NCI-H1694 (cell line): Measurements from ENCODE around the gene KDELR3.

Source experiments
- DNase-seq: peaks from one replicate; lab custom pipeline; 2025; lab: John Stamatoyannopoulos, UW

Gene KDELR3

GRCh38 chr22:38440747-38441350 is 27.0 kb upstream of the KDELR3 start:
- DNase-seq = no peak

DNA sequence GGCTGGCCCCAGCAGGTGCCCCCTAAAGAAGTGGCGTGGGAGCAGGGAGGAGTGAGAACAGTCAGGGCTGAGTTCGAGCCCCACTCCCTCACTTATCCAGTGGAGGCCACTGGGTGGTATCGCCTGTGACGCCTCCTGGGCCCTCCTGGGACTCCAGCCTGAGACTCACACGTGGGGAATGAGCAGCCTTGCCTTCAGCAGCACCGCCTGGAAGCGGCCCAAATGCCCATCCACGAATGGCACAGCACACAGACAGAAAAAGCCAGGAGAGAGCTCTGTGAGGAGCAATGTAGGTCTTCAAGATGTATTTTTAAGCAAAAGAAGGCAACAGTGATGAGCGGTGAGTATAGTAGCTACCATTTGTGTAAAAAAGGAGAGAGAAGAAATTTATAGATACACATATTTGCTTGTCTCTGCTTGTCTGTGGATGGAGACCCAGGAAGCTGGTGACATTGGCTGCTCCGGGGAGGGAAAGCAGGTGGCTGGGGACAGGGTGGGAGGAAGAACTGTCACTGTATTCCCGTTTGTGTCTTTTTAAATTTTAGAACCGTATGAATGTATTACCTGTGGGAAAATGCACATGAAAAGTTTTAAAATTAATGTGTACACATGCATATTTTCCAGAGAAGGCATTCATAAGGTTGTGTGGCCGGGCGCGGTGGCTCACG is 26.1 kb upstream of the KDELR3 start:
- DNase-seq = no peak

DNA sequence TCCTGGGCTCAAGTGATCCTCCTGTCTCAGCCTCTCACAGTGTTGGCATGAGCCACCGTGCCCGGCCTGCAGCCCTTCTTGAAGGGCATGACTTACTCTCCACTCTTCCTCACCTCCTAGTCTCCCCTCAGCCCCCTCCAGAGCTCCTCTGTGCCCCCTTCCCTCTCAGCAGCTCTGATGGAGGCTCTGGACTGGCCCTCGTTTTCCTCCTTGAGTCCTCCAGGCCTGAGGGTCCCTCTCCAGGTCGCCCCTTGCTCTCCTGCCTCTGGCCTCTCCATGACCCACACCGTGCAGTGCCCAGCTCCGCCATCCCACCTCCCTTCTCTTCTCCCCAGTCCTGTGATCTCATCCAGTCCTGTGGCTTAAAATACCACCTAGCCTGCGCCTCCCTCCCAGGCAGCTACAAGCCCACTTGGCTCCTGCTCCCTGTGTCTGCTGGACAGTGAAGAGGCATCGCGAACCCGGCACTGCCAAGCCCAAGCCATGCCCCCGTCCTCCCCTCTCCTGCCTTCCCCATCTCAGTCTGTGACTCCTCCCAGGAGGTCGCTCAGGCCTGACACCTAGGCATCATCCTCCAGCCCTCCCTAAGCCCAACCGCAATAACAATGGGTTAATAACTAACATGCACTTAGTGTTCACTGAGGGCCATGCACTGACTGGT is 24.8 kb upstream of the KDELR3 start:
- no peak for DNase-seq

- DNase-seq = no peak
These were observed 24.0 kb upstream of the KDELR3 start for GRCh38 chr22:38443628-38444521.

DNA sequence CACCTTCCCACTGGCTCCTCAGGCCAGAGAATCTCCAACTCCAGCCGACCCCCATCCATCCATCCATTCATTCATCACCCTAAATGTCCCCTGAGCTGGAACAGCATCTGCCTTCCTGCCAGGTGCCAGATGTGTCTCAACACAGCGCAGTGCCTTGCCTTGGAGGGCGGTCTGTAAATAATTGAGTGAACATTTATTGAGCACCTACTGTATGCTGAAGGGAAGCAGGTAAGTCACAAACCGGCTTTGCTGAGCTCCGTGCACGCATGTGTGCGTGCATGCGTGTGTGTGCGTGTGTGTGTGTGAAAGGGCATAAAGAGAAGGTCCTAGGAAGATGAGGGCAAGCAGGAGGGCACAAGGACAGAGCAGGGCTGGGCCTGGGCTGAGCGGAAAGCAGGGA is 23.1 kb upstream of the KDELR3 start:
- no peak for DNase-seq

DNA sequence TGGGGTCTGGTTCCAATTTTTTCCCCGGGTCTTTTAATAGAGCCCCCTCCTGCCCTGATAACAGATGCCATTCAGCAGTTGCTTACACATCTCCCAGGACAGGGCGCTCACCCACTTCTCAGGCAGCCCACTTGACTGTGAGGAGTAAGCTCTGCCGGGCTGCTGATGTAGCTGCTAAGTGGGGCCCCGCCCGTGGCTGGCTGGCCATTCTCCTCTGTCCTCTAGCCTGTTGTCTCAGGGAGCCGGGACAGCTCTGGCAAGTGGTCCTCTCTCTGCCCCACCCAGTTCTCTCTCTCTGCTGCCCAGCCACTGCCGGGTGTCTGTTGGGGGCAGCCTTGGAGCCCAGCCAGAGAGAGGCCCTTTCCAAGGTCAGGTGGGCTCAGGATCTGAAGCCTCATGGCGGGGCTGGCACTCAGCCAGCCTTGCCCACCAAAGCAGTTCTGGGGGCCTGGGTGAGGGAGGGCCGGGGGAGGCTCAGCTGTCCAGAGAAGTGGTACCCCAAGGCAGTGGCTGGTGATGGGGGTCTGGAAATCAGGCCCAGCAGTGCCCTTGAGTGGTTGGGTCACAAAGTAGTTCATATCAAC is 21.8 kb upstream of the KDELR3 start:
- no peak for DNase-seq

DNA sequence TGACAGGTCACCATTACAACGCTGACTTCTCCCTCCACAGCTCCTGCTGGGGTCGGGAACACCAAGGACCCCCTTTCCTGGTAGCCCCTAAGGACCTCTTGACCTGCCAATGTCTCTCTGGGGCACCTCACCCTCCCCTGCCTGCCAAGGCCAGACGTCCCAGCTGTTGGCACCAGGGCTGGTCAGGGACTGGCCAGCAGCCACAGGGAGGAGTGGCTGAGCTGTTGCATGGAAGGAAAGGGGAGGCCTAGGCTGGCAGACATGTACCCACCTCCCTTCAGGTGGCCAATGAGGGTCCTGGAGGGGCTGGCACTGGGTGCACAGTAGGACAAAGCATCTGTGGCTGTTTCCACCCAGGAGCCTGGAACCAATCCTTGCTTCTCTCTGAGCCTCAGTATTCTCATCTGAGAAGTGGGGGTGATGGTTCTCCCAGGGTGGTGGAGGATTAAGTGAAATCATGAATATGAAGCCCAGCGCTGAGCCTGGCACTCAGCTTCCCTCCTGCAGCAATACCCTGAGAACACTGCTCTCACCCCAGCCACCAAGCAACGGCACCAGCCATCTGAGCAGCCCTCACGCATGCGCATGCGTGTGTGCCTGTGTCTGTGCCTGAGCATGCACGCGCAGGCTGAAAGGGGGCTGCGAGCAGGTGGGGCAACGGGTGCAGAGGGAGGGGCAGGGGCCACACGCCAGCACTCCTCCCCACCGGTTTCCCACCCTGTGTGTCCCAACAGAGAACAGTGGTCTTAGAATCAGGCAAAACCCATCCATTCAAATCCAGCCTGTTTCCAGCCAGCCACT is 18.8 kb upstream of the KDELR3 start:
- no peak for DNase-seq

- DNase-seq = no peak
These were observed 18.1 kb upstream of the KDELR3 start for GRCh38 chr22:38449776-38450175.

DNA sequence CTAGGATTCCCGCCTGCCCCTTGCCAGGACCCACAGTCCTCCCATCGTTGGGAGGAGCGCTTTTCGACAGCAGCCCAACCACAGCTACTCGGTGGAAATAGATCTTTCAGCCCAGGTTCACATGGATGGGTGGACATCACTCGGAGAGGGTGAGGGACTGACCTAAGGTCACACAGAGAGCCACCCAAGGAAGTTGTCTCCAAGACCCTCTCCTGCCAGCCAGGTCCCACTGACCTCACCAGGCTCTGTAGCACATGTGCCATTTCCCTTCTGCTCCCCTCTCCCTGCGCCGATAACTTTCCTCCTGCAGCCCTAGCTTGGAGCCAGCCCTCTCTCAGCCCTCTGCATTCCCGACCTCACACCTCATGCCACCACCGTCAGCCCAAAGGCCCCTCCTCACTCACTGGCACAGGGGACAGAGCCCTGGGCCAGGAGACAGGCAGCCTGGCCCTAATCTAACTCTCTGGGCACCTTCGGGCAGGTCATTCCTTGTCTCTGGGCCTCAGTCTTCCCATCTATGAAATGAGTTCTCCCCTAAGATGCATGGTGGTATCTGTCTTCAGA is 17.6 kb upstream of the KDELR3 start:
- DNase-seq = no peak

GRCh38 chr22:38451404-38451803 is 16.5 kb upstream of the KDELR3 start:
- no peak for DNase-seq

DNA sequence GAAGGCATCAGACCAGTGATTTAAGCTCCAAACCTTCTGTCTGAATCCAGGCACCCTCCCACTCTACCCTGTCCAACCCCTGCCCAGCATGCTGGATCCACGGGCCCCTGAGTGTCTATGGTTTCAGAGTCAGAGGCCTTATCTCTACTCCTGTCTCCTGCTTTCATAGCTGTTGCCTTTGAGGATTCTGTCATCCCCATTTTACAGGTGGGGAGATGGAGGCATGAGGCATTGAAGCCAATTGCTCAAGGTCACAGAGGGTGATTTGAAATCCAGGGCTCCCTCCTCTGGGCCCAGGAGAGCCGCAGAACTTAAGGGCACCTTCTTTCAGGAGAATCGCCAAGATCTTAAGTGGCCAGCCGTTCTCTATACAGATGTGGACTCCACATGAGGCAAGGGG is 16.0 kb upstream of the KDELR3 start:
- no peak for DNase-seq

DNA sequence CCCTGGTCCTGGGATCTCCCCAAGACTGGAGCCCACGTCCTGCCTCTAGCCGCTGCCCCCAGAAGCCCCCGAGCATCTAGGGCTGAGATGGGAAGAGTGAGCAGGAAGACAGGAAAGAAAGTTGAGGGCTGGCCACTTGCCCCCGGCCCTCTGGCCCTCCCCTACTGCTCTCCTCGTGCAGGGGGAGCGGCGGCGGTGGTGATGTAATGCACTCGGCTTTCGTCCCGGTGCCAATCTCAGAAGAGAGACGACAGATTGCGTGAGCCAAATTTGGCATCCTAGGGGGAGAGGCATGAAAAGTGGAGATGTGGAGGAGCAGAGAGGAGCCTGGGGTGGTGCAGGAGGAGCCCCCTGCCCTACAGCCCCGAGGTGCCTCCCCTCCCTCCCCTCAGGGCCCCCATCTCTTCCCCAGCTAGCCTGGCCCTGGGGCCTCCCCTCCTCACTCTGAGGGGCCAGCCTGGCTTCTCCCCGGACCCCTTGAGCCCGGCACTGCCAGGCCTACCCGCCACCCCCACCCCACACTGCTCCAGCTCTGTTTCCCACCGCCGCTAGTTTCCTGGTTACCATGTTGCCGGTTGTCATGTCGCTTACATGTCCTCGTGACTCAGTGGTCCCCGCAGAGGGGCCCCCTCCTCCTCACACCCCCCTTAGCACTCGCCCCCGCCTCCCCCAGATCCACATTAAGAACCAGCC is 15.4 kb upstream of the KDELR3 start:
- peak; percentile 74 for DNase-seq

DNA sequence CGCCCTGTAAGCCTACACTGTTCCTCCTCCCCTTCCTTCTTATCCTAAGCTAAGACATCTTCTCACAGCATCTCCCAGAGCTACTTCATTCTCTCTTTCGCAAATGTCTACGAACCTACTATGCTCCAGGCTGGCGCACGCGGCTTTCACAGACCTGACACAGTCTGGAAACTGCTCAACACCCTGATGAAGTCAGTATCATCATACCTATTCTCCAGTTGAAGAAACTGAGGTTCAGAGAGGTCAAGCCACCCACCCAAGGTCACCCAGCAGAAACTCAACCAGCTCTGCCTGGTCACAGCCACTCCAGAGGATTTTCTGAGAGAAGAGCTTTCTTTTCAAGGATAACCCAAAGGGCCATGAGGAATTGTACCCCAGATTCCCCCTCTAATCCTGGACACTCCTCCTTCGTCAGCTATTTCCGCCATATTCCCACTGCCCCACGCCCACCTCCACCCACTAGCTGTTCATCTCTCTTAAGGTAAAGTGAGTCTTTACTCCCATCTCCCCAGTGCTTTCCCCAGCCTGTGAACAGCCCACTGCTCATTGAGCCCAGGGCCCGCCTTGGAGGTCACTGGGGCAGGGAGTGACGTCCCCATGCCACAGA is 14.7 kb upstream of the KDELR3 start:
- no peak for DNase-seq

GRCh38 chr22:38453996-38454352 is 13.9 kb upstream of the KDELR3 start:
- DNase-seq = no peak

DNA sequence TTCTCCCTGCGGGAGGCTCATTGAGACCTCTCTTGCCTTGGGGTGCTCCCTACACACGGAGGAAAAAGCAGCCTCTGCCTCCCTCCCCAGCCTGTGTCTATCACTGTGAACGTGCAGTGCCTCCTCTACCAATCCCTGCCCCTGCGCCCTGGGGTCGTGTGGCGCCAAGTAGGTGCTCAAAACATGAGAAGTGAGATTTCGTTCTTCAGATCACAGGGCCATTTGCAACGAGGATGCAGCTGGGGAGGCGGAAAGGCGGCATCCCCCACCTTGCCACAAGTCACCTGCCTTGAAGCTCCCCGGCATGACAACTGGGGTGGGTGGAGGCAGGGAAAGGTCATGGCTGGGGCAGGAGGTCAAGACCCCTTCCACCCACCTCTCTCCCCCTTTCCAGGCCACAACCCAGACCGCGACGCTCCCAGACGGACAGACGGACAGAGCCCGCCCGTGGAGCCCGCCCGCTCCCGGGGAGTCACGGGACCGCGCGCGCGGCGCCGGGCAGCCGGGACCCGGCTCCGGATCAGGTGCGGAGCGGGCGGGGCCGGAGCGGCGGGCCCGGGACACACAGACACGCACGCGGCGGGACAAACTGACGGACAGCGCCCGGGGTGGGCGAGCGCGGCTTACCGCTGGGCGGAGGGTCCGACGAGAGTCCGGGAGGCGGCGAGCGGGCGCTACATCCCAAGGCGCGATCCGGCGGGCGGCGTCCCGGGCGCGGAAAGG is 13.4 kb upstream of the KDELR3 start:
- DNase-seq = no peak

- no peak for DNase-seq
These were observed 12.8 kb upstream of the KDELR3 start, which contains the start of gene KCNJ4 for GRCh38 chr22:38455076-38455529. KCNJ4 (minus strand) TSS chr22:38455199; CDS start chr22:38428132, 27,067 bp downstream.

DNA sequence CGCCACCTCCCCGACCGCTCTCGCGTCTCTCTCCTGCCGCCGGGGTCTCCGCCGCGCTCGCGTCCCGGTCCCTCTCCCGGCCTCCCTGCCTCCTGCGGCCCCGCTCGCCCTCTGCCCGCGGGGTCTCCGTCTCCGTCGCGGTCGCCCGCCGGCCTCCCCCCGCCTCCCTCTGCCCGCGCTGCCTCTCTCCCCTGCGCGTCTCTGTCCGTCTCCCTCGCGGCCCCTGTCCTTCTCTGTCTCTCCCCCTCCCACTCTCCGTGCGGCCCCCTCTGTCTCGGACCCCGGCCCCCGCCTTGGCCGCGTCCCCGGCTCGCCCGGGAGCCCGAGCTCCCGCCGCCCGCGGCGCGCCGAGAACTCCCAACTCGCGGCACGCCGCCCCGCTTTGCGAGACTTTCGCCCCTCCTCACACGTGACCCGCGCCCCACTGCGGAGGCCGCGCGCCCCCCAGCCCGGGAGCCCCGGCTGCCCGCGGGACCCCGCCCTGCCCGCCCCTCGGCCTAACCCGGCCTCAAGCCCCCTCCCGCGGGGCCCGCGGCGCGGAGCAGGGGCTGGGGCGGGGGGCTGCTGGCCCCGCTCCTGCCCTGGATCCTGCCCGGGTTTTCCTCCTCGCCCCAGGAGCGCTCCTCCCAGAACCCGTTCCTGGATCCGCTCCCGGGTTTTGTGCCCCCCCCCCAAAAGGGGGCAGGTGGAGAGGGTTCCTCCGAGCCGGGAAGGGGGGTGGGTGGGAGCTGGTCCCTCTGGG is 12.2 kb upstream of the KDELR3 start:
- no peak for DNase-seq

DNA sequence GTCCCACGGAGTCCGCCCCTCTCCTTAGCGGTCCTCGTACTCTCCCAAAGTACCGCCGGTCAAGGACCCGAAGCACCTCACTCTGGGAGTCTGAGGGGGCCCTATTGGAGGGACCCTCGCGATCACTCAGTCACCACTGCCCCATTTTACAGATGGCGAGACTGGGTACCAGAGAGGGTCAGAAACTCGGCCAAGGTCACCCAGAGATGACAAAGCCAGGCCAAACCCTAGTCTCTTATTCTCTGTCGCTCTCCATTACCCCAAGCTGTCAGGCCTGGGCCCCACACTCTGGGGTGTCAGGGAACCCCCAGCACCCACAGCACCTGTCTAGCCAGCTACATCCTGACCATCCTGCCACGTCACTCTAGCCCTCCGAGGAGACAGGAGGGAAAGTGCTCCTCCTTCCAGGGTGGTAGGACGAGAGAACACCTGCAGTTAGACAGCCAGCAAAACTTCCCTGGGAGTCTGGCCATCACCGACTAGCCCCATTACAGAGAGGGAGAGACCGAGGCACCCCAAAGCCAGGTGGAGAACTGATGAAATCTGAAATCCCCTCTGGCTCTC is 11.5 kb upstream of the KDELR3 start:
- no peak for DNase-seq
